M059J (cell line): ENCODE data around the gene PINLYP. TPM values are rescaled to one million over a fixed set of nuclear protein-coding genes. Genes with fewer than 3 reads are reported as not detected.
"Not testable (repeated sequence)": the region's sequence is repeated elsewhere in the genome, so short reads cannot be mapped to it uniquely, and the experiment has no call there.

Source experiments
- DNase-seq: peaks from one replicate; pipeline ENCODE4 v3.0.0-alpha.2; 2012; ENCODE audit warnings: low read depth
- total RNA-seq: library from RNA; depleted of rRNA; stranded (reverse); fragments of >200 nt; shearing (Covaris generic); gene quantifications from 2 replicates; pipeline ENCODE4 v1.2.3, GENCODE V29; 2014

Gene PINLYP
- total RNA-seq, 1 experiment from 2014 or later = 2.5 TPM

DNA sequence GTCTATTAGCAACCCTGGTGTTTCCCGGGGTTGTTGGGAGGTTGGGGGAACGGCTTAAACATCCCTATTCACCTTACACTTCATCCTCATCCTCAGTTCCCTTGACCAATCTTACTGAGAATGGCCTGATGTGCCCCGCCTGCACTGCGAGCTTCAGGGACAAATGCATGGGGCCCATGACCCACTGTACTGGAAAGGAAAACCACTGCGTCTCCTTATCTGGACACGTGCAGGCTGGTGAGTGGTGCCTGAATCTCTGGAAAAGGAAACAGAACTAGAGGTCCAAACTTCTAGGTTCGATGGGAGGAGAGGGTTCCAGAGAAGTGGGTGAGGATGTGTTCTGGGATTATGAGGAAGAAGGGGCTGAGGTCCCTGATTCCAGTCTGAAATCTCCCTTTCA lies 5.9 kb downstream of the PINLYP start:
- DNase-seq = no peak

DNA sequence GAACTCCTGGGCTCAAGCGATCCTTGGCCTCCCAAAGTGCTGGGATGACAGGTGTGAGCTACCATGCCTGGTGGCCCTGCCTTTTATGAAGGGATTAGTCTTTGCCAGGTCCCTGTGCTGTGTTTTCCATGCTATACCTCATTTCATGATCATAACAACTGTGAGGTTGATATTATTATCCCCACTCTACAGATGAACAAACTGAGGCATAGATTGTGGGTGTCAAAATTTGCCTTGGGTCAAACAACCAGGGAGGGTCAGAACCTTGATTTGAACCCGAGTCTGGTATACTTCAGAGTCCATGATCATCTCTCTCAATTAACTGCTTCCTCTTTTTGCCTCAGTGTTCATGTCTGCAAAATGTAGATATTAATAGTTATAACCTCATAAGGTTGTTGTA lies 6.9 kb downstream of the PINLYP start:
- DNase-seq = no peak

DNA sequence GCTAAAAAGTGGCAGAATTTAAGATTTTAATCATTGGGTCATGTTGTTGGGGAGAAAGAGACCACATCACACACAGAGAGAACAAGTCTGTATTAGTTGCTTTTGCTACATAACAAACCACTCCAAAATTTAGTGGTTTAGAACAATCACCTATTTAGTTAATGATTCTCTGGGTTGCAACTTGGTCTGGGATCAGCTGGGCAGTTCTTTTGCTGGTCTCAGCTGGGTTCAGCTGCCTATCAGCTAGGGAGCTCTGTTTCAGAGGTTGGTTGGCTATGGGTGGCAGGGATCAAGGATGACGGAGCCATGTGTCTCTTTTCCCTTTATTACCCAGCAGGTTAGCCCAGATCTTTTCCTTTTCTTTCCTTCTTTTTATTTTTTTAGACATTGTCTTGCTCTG lies 8.9 kb downstream of the PINLYP start:
- DNase-seq = no peak

DNA sequence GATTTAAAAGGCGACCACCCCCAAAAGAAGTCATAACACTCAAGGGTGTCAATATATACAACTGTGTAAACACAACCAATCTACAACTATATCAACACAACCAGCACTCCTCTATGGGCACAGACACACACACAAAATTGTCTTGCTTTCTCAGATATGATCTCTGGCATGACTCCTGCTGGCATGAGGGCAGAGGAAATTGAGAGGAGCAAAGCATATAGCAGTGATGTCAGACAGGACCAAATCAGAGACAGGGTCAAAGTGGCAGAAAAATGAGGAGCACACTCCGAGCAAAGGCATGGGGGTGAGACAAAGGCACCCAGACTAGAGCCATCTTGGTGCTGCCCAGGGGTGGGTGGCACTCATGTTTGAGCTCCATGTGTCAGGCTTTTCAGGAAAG lies 10.7 kb downstream of the PINLYP start:
- no peak for DNase-seq

DNA sequence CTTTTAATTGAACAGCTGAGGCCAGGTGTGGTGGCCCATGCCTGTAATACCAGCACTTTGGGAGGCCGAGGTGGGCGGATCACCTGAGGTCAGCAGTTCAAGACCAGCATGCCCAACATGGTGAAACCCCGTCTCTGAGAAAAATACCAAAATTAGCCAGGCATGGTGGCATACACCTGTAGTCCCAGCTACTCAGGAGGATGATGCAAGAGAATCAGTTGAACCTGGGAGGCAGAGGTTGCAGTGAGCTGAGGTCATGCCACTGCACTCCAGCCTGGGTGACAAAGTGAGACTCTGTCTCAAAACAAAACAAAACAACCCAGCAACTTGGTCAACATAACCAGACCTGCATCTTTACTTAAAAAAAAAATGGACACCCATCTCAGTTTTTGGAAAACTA lies 11.4 kb downstream of the PINLYP start:
- not testable (repeated sequence) for DNase-seq

DNA sequence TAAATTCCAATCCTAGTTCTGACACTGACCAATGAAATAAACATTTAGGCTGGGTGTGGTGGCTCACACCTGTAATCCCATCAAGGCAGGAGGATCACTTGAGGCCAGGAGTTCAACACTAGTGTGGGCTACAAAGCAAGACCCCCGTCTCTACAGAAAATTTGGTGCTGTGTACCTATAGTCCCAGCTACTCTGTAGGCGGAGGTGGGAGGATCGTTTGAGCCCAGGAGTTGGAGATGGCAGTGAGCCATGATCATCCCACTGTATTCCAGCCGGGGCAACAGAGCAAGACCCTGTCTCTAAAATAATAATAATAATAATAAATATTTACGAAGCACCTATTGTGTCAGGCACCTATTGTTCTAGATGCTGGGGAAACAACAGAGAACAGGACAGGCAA lies 13.7 kb downstream of the PINLYP start:
- DNase-seq = no peak

DNA sequence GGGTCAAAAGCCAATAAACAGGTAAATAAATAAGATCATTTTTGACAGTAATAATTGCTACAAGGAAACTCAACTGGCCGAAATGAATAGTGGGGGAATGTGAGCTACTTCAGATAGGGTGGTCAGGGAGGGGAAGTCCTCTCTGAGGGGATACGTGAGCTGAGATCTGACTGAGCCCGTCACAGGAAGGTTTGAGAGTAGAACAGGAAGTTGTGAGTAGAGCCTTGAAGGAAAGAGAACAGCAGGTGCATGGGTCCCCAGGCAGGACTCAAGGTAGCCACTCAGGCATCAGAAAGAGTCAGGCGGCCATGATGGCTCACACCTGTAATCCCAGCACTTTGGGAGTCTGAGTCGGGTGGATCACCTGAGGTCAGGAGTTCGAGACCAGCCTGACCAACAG lies 14.1 kb downstream of the PINLYP start:
- DNase-seq = no peak

DNA sequence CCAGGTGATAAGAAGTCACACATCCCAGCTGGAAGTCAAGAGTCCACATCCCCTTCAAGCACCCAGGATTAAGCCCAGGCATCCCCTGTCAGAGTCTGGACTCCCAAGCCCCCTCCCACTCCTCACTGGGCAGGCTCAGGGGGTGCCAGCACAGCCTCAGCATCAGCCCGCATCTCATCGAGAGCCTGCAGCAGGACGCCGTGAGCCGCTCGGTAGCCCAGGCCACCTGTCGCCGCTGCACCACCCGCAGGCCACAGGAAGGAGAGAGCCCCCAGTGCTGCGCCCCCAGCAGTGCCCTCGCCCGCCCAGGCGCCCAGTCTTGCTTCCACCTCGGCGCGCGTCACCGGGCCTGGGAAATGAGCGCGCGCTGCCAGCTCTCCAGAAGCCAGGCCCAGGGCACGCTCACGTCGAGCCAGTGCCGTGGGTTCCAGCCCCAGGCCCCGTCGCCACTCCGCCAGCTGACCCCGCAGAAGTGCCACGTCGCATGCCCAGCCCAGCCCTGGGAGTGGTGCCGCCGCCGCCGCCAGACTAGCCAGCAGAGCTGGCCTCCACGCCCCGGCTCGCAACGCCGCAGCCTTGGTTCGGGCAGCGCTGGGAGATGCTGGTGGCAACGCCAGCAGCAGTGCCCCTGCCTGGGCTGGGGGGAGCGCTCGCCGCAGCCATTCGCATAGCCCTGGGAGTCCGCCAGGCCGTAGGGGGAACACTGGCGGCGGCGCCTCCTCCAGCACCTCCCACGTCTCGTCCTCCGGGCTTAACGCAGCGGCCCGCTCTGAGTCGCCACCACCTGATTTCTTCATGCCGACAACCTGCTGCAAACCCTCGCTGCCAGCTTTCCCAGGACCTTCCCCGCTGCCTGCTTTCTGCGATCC lies 16.5 kb downstream of the PINLYP start:
- no peak for DNase-seq

DNA sequence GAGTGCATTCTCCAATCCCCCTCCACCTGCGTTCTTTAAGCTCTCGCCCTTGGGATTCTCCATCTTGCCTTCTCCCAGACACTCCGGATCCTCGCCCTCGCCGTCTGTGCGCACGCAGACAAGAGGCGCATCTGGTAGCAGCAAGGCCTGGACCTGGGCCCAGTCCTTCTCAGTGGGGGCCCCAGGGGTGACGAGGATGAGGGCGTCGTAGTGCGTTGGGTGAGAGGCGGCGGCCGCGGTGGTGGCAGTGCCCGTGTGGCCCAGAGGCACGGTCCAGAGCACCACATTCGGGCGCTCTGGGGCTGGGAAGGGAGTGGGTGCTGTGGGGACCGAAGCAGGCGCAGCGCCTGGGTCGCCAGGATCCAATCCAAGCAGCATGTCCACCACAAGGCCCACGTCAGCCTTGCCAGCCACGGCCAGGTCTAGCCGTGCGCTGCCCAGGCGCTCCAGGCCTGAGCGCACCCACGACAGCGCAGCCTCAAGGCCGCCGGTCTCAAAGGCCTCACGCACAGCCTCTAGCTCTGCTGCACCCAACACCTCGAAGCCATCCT lies 17.3 kb downstream of the PINLYP start:
- no peak for DNase-seq

DNA sequence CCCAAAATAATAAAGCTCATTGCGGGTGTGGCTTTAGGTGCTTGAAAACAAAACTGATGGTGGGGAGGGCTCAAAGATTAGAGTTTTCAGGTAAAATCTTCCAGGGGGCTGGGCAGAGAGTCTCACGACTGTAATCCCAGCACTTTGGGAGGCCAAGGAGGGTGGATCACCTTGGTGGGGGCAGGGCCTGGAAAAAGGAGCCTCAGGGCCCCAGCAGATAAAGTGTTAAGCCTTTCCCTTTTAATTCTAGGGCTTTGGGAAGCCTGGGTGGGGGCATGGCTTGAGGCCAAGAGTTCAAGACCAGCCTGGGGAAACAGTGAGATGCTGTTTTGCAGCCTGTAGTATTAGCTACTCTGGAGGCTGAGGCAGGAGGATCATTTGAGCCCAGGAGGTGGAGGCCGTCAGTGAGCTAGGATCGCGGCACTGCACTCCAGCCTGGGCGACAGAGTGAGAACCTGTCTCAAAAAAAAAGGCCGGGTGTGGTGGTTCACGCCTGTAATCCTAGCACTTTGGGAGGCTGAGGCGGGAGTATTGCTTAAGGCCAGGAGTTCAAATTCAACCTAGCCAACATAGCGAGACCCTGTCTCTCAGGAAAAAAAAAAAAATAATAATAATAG lies 18.6 kb downstream of the PINLYP start:
- no peak for DNase-seq

DNA sequence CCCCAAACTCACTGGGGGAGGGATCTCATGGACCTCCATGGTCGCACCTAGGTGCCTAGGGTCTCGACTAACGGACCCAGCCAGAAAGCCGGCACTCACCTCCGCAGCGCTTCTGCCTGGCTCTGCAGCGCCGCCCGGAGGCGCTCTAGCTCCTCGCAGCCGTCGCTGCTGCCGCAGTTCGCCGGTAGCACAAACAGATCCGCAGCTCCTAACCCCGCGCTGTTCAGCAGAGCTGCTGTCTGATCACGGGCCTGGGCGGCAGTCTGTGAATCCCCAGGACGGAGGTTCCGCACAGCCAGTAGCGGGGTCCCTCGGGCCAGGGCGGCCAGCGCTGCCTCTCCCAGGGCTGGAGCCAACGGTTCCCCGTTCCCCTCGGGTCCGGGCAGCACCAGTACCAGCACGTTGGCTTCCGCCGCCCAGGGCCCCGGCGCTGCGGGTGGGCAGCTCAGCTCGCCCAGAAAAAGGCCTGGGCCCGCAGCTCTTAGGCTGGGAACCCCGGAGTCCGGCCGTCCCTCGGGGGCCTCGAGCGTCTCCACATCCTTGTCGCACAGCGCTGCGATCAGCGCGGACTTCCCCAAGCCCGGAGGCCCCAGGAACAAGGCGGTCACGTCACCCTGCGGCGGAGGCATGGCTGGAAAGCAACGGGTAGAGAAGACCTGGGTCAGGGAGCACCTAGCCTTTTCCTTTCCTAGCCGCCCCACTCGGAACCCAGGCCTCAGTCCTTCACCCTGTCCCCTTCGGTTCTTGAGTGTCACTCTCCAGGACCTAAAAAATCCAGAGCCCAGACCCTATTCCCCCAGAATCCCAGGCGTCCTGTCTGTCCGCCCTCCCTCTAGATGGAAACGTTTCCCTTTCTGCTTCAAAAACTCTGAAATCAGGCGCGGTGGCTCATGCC lies 19.4 kb downstream of the PINLYP start:
- DNase-seq = peak; percentile 68

DNA sequence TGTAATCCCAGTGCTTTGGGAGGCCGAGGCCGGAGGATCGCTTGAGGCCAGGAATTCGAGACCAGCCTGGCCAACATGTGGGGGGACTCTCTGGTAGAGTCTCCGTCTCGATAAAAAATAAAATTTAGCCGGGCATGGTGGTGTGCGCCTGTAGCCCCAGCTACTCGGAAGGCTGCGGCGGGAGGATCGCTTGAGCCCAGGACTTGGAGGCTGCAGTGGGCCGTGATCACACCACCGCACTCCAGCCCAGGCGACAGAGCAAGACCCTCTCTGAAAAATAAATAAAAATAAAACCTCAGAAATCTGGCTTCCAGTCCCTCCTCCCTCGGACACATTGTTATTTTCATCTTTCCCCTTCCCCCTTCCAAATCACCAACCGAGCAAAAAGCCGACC lies 20.0 kb downstream of the PINLYP start:
- DNase-seq = no peak

DNA sequence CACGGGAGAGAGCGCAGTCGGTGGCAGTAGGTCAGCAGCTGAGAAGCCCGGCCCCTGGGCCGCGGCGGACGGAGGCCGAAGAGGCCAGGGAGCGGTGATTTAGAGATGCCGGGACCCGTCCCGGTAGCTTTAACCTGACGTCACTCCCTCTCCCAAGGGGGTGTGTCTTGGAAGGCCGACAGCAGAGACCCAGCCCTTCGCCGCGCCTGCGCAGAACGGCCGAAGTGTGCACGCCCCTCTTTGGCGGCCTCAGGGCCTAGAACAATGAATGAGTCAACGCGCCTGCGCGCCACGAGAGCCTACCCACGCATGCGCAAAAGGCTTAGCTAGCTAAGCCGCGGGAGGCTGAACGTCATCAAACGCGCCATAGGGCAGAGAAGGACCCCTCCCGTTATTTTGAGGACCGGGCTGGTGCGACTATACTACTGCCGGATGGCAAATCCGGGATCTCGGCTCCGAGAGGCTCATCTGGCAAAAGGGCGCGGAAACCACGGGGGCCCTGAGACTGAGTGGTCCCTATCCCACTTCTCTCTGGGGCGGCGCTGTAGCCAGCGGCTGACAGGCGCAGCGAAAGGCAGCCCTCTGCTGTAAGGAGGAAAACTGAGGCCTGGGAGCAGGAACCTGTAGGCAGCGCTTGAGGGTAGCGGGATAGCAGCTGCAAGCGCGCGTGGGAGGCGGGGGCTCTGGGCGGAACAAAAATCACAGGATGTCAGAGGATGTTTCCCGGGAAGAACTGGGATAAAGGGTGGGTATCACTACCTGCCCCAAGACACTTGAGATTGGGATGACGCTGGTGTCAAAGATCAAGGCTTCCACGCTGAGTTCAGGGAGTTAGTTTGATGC lies 20.6 kb downstream of the PINLYP start, which contains the start of the genes IRGQ and ZNF576:
TSS of gene IRGQ (minus strand) at position 136 of the 843 bp plus-strand sequence. CDS start 796 bp downstream, outside the sequence.
TSS of gene ZNF576 (plus strand) at position 597 of the 843 bp plus-strand sequence. CDS start 514 bp downstream, outside the sequence.
- DNase-seq = peak; percentile 99

DNA sequence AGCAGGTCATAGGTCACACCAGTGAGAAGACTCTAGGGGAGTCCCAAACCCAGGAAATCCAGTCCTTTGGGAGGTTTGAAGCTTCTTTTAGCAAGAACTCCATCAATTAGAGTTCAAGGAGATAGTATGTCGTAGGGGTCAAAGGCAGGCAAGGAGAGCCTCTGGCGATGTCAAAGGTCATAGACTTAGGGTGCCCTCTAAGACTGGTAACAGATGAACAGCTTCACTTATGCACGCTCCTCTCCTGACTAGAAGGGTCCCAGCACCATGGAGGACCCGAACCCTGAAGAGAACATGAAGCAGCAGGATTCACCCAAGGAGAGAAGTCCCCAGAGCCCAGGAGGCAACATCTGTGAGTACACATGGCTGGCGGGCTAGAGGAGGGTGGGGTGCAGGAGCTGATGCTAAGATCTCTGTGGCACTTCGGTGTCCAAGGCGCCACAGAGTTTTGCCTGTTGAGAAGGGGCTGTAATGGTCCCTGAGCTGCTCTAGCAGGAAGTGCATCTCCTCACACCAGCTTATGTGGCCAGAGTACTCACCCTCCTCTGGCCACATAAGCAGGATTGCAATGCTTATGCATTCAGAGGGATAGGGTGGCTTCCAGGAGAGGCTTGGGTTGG lies 21.4 kb downstream of the PINLYP start:
- DNase-seq = peak; percentile 15

DNA sequence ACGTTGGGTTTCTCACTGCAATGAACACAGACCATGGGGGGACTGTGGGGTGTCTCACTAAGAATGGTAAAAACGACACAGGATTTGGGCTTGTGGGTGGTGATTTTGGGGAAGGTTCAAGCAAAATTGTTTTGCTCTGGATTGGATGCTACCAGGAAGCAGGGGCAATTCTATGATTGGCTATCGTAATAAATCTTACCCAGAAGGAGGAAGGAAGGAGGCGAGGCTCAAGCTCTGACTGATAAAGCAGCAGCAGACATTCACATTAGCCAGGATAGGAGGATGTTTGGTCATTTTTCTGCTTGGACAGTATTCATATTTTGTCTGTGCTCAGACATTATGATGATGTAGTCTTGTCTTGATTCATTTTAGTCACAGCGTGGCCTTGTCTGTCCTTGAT lies 22.3 kb downstream of the PINLYP start:
- DNase-seq = no peak

DNA sequence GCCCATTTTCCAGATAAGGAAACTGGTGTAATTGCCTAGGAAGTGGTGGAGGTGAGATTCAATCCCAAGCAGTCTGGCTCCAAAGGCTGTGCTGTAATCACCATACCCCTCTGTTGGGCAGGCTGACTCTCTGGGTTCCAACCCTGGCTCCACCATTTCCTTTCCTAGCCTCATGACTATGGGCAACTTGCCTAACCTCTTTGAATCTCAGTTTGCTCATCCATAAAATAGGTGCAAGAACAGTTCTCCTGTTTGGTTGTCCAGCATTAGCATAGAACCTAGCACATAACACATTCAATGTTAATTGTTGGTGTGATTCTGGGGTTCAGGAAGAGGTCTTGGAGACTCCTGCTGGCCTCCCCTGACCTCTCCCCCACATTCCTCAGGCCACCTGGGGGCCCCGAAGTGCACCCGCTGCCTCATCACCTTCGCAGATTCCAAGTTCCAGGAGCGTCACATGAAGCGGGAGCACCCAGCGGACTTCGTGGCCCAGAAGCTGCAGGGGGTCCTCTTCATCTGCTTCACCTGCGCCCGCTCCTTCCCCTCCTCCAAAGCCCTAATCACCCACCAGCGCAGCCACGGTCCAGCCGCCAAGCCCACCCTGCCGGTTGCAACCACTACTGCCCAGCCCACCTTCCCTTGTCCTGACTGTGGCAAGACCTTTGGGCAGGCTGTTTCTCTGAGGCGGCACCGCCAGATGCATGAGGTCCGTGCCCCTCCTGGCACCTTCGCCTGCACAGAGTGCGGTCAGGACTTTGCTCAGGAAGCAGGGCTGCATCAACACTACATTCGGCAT lies 23.0 kb downstream of the PINLYP start:
- DNase-seq = no peak

DNA sequence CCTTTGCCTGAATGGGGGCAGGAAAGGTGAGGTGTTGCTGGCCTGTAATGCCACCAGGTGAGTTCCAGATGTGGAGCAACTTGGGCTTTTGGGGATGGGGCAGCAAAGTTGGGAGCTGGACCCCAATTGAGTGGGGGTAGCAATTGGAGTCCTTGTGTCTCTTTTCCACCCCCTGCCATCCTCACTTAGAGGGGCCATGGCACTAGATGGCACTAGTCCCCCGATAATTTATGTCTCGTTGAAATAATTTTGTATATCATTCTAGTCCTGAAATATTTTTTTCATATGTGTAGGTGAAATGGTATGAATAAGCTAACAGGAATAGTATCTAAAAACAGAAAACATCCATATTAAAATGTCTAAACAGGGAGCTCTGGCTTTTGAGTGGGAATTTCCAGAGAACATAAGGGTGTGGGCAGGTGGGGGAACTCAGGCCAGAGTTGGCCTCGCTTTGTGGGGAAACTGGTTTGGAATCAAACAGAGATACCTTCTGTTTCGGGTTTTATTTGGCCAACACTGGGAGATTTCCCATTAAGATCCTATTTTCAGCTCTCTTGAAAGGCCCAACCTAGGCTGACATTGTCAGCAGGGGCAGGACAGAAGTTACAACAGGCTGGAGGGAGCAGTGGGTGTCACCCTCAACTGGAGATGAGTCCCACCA lies 24.2 kb downstream of the PINLYP start:
- no peak for DNase-seq

DNA sequence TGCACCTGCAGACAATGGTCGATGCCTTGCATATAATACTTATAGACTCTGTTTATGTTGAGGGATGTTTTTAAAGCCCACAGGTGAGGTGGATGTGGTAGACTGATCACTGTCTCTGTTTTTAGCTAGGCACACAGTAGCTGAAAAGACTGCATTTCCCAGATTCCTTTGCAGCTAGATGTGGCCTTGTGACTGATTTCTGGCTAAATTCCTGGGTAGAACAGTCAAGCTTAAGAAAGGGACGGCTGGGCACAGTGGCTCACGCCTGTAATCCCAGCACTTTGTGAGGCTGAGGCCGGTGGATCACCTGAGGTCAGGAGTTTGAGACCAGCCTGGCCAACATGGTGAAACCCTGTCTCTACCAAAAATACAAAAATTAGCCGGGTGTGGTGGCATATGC lies 24.7 kb downstream of the PINLYP start:
- DNase-seq = not testable (repeated sequence)
